A549 (cell line): Measurements from ENCODE around the gene FCRL1. TPM values are rescaled to one million over a fixed set of nuclear protein-coding genes. Genes with fewer than 3 reads are reported as not detected.

Experiments
- ATAC-seq, 2 experiments: fragments of 200-7000 bp in 1 of 2; fragments of >200 bp in 1 of 2; cut with Nextera tagmentation in 1 of 2; cut with Tn5 transposase in 1 of 2; 3 replicates each; pipeline versions ENCODE4 v1.8.0 to v1.9.1; 2018 to 2020; ENCODE audit warnings: mild to moderate bottlenecking in 1 of 2, moderate library complexity in 1 of 2
- CTCF ChIA-PET: fragments of 300-600 bp; sonication (Branson Sonifier 250); formaldehyde crosslinking; extraction: SDS; loops from one replicate; lab custom pipeline; 2021; ENCODE audit warnings: antibody characterized with exemption, inconsistent platforms; lab: Yijun Ruan, JAX
- POLR2A ChIA-PET: fragments of 350-600 bp; formaldehyde crosslinking; extraction: SDS; loops from one replicate; lab custom pipeline; 2021; ENCODE audit warnings: antibody characterized with exemption, inconsistent platforms; lab: Yijun Ruan, JAX
- DNase-seq, 2 experiments: peaks; one replicate each; pipeline versions ENCODE4 v3.0.0 to v3.0.0-alpha.2; 2011 to 2016; ENCODE audit warnings: low read depth in 1 of 2, low spot score in 1 of 2
- FAIRE-seq: peaks from 2 replicates; lab custom pipeline; 2011; peaks lifted over from hg19 to GRCh38; lab: Jason Lieb, UNC
- H3K27ac ChIP-seq, 2 experiments: fragments of >200 bp; sonication (Bioruptor Twin); formaldehyde crosslinking; 3 replicates each; pipeline ENCODE4 v1.5.1; 2016 to 2017
- H3K4me1 ChIP-seq: fragments of >200 bp; sonication (Bioruptor Twin); formaldehyde crosslinking; 3 replicates; pipeline ENCODE4 v1.6.1; 2016
- H3K4me2 ChIP-seq: fragments of >200 bp; sonication (Bioruptor Twin); formaldehyde crosslinking; 3 replicates; pipeline ENCODE4 v1.6.1; 2016
- H3K4me3 ChIP-seq: fragments of >200 bp; sonication (Bioruptor Twin); formaldehyde crosslinking; 3 replicates; pipeline ENCODE4 v1.5.1; 2016
- H3K9me3 ChIP-seq: fragments of >200 bp; sonication (Bioruptor Twin); formaldehyde crosslinking; 3 replicates; pipeline ENCODE4 v1.6.1; 2016
- BHLHE40 ChIP-seq: IDR thresholded peaks from 2 replicates; pipeline ENCODE4 v1.6.1; 2012; ENCODE audit warnings: low read depth, low read length, inconsistent platforms
- CBX2 ChIP-seq: fragments of 200-600 bp; sonication (generic); IDR thresholded peaks from 2 replicates; pipeline ENCODE4 v1.6.1; 2016; ENCODE audit warnings: low read depth, mild to moderate bottlenecking, borderline replicate concordance
- CBX8 ChIP-seq: fragments of 200-600 bp; sonication (generic); IDR thresholded peaks from 2 replicates; pipeline ENCODE4 v1.6.1; 2016
- E2F6 ChIP-seq: IDR thresholded peaks from 2 replicates; pipeline ENCODE4 v1.6.1; 2012; ENCODE audit warnings: low read depth, borderline replicate concordance
- EHMT2 ChIP-seq: fragments of 200-600 bp; sonication (generic); IDR thresholded peaks from 2 replicates; pipeline ENCODE4 v1.6.1; 2016; ENCODE audit warnings: antibody characterized with exemption, low read depth, mild to moderate bottlenecking, moderate library complexity
- ELK1 ChIP-seq: fragments of 150-350 bp; IDR thresholded peaks from 2 replicates; pipeline ENCODE4 v1.6.1; 2014; ENCODE audit warnings: low read depth, mild to moderate bottlenecking, low read length
- ESRRA ChIP-seq: fragments of 150-350 bp; IDR thresholded peaks from 2 replicates; pipeline ENCODE4 v1.6.1; 2014; ENCODE audit warnings: mild to moderate bottlenecking, low read length, borderline replicate concordance
- FOXS1 ChIP-seq: fragments of 250-450 bp; sonication (Bioruptor Pico); IDR thresholded peaks from 2 replicates; pipeline ENCODE4 v1.5.0; 2020; ENCODE audit warnings: mild to moderate bottlenecking, moderate library complexity
- GATA3 ChIP-seq: IDR thresholded peaks from 2 replicates; pipeline ENCODE4 v1.6.1; 2012; ENCODE audit warnings: borderline replicate concordance
- HEYL ChIP-seq: fragments of 250-450 bp; sonication (Bioruptor Pico); IDR thresholded peaks from 2 replicates; pipeline ENCODE4 v1.8.0; 2021; ENCODE audit warnings: mild to moderate bottlenecking, moderate library complexity
- HOXA7 ChIP-seq: fragments of 250-450 bp; sonication (Bioruptor Pico); IDR thresholded peaks from 2 replicates; pipeline ENCODE4 v1.5.0; 2020; ENCODE audit warnings: mild to moderate bottlenecking, moderate library complexity
- HOXB5 ChIP-seq: fragments of 250-450 bp; sonication (Bioruptor Pico); IDR thresholded peaks from 2 replicates; pipeline ENCODE4 v1.5.0; 2020; ENCODE audit warnings: mild to moderate bottlenecking, moderate library complexity
- JUNB ChIP-seq: fragments of >200 bp; sonication (Bioruptor Twin); formaldehyde crosslinking; IDR thresholded peaks from 2 replicates; pipeline ENCODE4 v1.6.1; 2016
- KDM1A ChIP-seq: fragments of 200-600 bp; sonication (generic); IDR thresholded peaks from 2 replicates; pipeline ENCODE4 v1.6.1; 2016; ENCODE audit warnings: low read depth, mild to moderate bottlenecking
- KDM5A ChIP-seq: fragments of 200-600 bp; sonication (generic); IDR thresholded peaks from 2 replicates; pipeline ENCODE4 v1.6.1; 2016; ENCODE audit warnings: antibody characterized with exemption, mild to moderate bottlenecking
- MAFK ChIP-seq: fragments of 450-650 bp; IDR thresholded peaks from 2 replicates; pipeline ENCODE4 v1.6.1; 2014; ENCODE audit not compliant: partially characterized antibody
- MAX ChIP-seq: IDR thresholded peaks from 2 replicates; pipeline ENCODE4 v1.6.1; 2012
- MYC ChIP-seq: IDR thresholded peaks from 2 replicates; pipeline ENCODE4 v1.6.1; 2012; ENCODE audit warnings: mild to moderate bottlenecking, inconsistent platforms, low read length, improper control_type of control experiment, borderline replicate concordance
- NFE2L2 ChIP-seq: fragments of 150-350 bp; conservative IDR thresholded peaks from 2 replicates; pipeline ENCODE4 v1.6.1; 2014; ENCODE audit warnings: low read length
- NR3C1 ChIP-seq: fragments of >200 bp; sonication (Bioruptor Twin); formaldehyde crosslinking; IDR thresholded peaks from 3 replicates; pipeline ENCODE4 v1.6.1; 2017
- POLR2AphosphoS2 ChIP-seq: conservative IDR thresholded peaks from 2 replicates; pipeline ENCODE4 v1.6.1; 2012; ENCODE audit warnings: low read length, improper control_type of control experiment, inconsistent platforms
- RARB ChIP-seq: fragments of 250-450 bp; sonication (Bioruptor Pico); IDR thresholded peaks from 2 replicates; pipeline ENCODE4 v1.8.0; 2021; ENCODE audit warnings: mild to moderate bottlenecking, moderate library complexity
- RCOR1 ChIP-seq: fragments of 150-350 bp; IDR thresholded peaks from 2 replicates; pipeline ENCODE4 v1.6.1; 2014; ENCODE audit warnings: antibody characterized with exemption, low read length, low read depth
- SMC3 ChIP-seq: fragments of >200 bp; sonication (Bioruptor Twin); formaldehyde crosslinking; IDR thresholded peaks from 3 replicates; pipeline ENCODE4 v1.6.1; 2018; ENCODE audit warnings: inconsistent platforms
- SREBF2 ChIP-seq: fragments of 450-650 bp; IDR thresholded peaks from 2 replicates; pipeline ENCODE4 v1.6.1; 2014; ENCODE audit warnings: mild to moderate bottlenecking, moderate library complexity
- TP53 ChIP-seq: fragments of 250-450 bp; sonication (Bioruptor Pico); IDR thresholded peaks from 2 replicates; pipeline ENCODE4 v1.5.0; 2021; ENCODE audit warnings: mild to moderate bottlenecking, moderate library complexity
- USF2 ChIP-seq: fragments of 450-650 bp; IDR thresholded peaks from 2 replicates; pipeline ENCODE4 v1.6.1; 2014; ENCODE audit warnings: antibody characterized with exemption
- ZNF302 ChIP-seq: fragments of 250-450 bp; sonication (Bioruptor Pico); IDR thresholded peaks from 2 replicates; pipeline ENCODE4 v1.9.0; 2021; ENCODE audit warnings: inconsistent platforms, mild to moderate bottlenecking, moderate library complexity
- WGBS: methylation state at CpG from one replicate; pipeline ENCODE4 v1.1.6; 2017; ENCODE audit errors: missing lambda C conversion rate; 5-methylcytosine and 5-hydroxymethylcytosine counted together
- polyA plus RNA-seq, 4 experiments: library from polyadenylated mRNA; depleted of rRNA in 3 of 4; stranded (reverse); fragments of >200 nt; fragmentation: RNase III in 1 of 4; extraction: RNeasy Plus Mini Kit Qiagen cat#74134 plus additional on column Dnase treatment in 1 of 4; gene quantifications; 2 replicates in 3 of 4; 3 replicates in 1 of 4; pipeline ENCODE4 v1.2.3, GENCODE V29; 2011 to 2017
- TF ChIP-seq, protein P1 (sequence below): fragments of >200 bp; sonication (Bioruptor Twin); formaldehyde crosslinking; IDR thresholded peaks from 2 replicates; pipeline ENCODE4 v1.6.1; 2016
- TF ChIP-seq, protein P2 (sequence below): IDR thresholded peaks from 2 replicates; pipeline ENCODE4 v1.6.1; 2012
- TF ChIP-seq, protein P3 (sequence below): fragments of 250-450 bp; sonication (Bioruptor Pico); IDR thresholded peaks from 2 replicates; pipeline ENCODE4 v1.5.0; 2021; ENCODE audit warnings: mild to moderate bottlenecking, moderate library complexity, borderline replicate concordance

The FCRL1 gene
- polyA plus RNA-seq, 2 of the 4 experiments (the other 2 are of a cell fraction), result not detected

DNA sequence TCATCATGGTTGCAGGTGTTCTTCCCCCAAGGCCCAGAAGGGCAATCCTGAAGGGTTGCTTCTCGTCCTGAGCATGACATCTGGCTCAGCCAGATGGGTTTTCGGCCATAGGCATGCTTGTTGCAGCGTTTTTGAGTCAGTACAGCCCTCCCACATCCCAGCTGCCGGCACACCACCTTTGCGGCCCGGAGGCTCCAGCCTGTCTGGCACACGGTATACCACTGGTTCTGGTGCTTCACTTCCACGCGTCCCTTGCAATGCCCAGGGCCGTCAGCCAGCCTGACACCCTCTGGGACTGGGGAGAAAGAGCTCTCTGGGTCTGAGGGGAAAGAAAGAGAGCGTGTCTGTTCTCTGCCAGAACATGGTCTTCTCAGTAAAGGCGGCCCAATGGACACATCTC is 14.5 kb upstream of the FCRL1 start (continued):
- TF ChIP-seq, protein P1, sequence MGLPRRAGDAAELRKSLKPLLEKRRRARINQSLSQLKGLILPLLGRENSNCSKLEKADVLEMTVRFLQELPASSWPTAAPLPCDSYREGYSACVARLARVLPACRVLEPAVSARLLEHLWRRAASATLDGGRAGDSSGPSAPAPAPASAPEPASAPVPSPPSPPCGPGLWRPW, result no peak
- TF ChIP-seq HOXA7 (CRISPR knock-in tag) (no peak), MYC (no peak)

DNA sequence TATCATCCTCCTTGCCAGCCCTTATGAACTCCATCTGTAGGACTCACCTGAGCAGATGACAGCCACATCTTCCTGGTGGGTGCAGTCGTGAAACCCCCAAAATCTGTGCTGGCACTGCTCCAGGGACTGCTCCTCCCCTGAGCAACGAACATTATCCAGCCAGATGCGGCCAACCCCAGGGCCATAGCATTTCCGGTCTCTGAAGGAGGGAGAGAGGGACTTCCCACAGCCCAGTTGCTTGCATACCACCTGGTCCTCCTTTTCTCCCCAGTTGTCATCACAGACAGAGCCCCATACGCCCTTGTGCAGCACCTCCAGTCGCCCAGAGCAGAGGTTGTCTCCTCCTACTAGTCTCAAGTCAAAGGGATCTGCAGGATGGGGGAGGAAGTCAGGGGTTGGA is 13.2 kb upstream of the FCRL1 start:
- ATAC-seq, result no peak
- Histone ChIP-seq H3K4me3 (no peak overlapping the region), H3K9me3 (no peaks in the 10 kb centered on the region), H3K4me1 (no peaks in the 10 kb centered on the region), H3K4me2 (no peak overlapping the region), H3K27ac (no peak overlapping the region)
- ChIA-PET POLR2A (no interaction called here), CTCF (no interaction called here)
- no peak for FAIRE-seq
- TF ChIP-seq NFE2L2 (no peak), TP53 (CRISPR knock-in tag) (no peak), BHLHE40 (no peak), KDM5A (no peak), SMC3 (no peak), RCOR1 (no peak), HOXA7 (CRISPR knock-in tag) (no peak), HEYL (CRISPR knock-in tag) (no peak), POLR2AphosphoS2 (no peak), NR3C1 (no peak), ESRRA (no peak), MAX (no peak), SREBF2 (no peak), RARB (CRISPR knock-in tag) (no peak), JUNB (no peak), CBX8 (no peak), E2F6 (no peak), ELK1 (no peak)
- TF ChIP-seq, protein P2, sequence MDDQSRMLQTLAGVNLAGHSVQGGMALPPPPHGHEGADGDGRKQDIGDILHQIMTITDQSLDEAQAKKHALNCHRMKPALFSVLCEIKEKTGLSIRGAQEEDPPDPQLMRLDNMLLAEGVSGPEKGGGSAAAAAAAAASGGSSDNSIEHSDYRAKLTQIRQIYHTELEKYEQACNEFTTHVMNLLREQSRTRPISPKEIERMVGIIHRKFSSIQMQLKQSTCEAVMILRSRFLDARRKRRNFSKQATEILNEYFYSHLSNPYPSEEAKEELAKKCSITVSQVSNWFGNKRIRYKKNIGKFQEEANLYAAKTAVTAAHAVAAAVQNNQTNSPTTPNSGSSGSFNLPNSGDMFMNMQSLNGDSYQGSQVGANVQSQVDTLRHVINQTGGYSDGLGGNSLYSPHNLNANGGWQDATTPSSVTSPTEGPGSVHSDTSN, result no peak
- TF ChIP-seq, protein P1, result no peak
- 8% methylated on average over 6 of the region's 6 CpGs for WGBS
- no peak for DNase-seq

GRCh38 chr1:157831968-157832626 is 12.2 kb upstream of the FCRL1 start:
- CTCF ChIA-PET, result no interaction called here
- ATAC-seq (no peak), DNase-seq (no peak), FAIRE-seq (no peak)
- Histone ChIP-seq H3K4me2 (no peak overlapping the region), H3K27ac (no peak overlapping the region), H3K9me3 (no peaks in the 10 kb centered on the region), H3K4me3 (no peak overlapping the region), H3K4me1 (no peaks in the 10 kb centered on the region)
- TF ChIP-seq, protein P3, sequence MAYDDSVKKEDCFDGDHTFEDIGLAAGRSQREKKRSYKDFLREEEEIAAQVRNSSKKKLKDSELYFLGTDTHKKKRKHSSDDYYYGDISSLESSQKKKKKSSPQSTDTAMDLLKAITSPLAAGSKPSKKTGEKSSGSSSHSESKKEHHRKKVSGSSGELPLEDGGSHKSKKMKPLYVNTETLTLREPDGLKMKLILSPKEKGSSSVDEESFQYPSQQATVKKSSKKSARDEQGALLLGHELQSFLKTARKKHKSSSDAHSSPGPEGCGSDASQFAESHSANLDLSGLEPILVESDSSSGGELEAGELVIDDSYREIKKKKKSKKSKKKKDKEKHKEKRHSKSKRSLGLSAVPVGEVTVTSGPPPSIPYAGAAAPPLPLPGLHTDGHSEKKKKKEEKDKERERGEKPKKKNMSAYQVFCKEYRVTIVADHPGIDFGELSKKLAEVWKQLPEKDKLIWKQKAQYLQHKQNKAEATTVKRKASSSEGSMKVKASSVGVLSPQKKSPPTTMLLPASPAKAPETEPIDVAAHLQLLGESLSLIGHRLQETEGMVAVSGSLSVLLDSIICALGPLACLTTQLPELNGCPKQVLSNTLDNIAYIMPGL (CRISPR knock-in tag), result no peak
- TF ChIP-seq CBX8 (no peak), GATA3 (no peak), KDM1A (no peak), USF2 (no peak), CBX2 (no peak), NR3C1 (no peak), EHMT2 (no peak), MAX (no peak), ZNF302 (CRISPR knock-in tag) (no peak), HOXB5 (CRISPR knock-in tag) (no peak), TP53 (CRISPR knock-in tag) (no peak), MAFK (no peak), FOXS1 (no peak)
- POLR2A ChIA-PET, result no interaction called here
- 10% methylated on average over 4 of the region's 4 CpGs for WGBS
